GM06990 (cell line): ENCODE data around the gene SPEF2.

Experiments used
- DNase-seq: peaks from one replicate; pipeline ENCODE4 v3.0.0-alpha.2; 2011; ENCODE audit not compliant: insufficient read length; ENCODE audit errors: extremely low read depth
- H3K27me3 ChIP-seq: replicated peaks from 2 replicates; pipeline ENCODE4 v1.6.0; 2011; ENCODE audit warnings: low read length; ENCODE audit not compliant: control insufficient read depth, insufficient read depth
- H3K36me3 ChIP-seq: 2 replicates; pipeline ENCODE4 v1.5.1; 2011; ENCODE audit warnings: low read length; ENCODE audit not compliant: control insufficient read depth, insufficient read depth
- H3K4me3 ChIP-seq: replicated peaks from 2 replicates; pipeline ENCODE4 v1.5.1; 2011; ENCODE audit warnings: low read depth, mild to moderate bottlenecking, control low read depth, low read length
- CTCF ChIP-seq: IDR thresholded peaks from 2 replicates; pipeline ENCODE4 v1.5.1; 2011; ENCODE audit warnings: low read length, control low read depth, mild to moderate bottlenecking, inconsistent platforms; ENCODE audit not compliant: insufficient read depth, poor library complexity, severe bottlenecking

The SPEF2 gene

DNA sequence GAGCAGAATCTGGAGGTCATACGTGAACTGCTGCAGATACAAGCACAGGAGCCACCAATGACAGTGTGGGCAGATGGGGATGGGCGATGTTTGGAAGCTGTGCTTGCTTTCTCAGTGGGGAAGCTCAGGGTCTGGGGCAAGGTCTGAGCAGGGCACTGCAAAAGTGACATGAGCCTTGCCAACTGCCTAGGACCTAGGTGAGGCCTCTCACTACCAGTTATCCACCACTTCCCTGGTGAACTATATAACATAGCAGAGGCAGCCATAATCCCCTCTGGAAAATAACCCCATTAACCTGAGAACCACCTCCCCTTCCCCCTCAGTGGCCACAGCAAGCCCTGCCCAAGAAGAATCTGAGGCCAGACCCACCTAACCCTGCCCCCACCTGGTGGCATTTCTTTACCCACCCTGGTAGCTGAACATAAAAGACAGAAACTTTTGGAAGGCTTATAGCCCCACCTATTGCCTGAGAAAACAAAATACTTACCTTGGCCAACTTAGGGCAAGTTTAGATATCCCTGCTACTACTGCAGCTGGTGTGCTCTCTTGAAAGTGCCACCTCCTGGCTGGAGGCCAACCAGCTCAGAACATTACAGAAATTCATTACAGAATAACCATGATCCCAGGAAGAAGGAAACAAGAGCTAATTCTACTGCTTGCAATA is 18.8 kb upstream of the SPEF2 start:
- no peak for DNase-seq
- TF ChIP-seq CTCF: peak; percentile 13

DNA sequence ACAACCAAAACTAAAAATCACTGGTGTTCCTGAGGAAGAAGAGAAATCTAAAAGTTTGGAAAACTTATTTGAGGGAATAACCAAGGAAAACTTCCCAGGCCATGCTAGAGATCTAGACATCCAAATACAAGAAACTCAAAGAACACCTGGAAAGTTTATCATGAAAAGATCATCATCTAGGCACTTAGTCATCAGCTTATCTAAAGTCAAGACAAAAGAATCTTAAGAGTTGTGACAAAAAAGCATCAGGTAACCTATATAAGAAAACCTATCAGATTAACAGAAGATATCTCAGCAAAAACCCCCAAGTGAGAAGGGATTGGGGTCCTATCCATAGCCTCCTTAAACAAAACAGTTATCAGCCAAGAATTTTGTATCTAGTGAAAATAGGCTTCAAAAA is 17.1 kb upstream of the SPEF2 start:
- no peak for DNase-seq
- Histone ChIP-seq H3K36me3 (no peaks in the 10 kb centered on the region), H3K27me3 (no peaks in the 10 kb centered on the region), H3K4me3 (no peak overlapping the region)
- TF ChIP-seq CTCF: no peak

More for the DNA sequence above, 18.8 kb upstream of the SPEF2 start:
- Histone ChIP-seq H3K36me3 (no peaks in the 10 kb centered on the region), H3K4me3 (no peak overlapping the region), H3K27me3 (no peaks in the 10 kb centered on the region)

DNA sequence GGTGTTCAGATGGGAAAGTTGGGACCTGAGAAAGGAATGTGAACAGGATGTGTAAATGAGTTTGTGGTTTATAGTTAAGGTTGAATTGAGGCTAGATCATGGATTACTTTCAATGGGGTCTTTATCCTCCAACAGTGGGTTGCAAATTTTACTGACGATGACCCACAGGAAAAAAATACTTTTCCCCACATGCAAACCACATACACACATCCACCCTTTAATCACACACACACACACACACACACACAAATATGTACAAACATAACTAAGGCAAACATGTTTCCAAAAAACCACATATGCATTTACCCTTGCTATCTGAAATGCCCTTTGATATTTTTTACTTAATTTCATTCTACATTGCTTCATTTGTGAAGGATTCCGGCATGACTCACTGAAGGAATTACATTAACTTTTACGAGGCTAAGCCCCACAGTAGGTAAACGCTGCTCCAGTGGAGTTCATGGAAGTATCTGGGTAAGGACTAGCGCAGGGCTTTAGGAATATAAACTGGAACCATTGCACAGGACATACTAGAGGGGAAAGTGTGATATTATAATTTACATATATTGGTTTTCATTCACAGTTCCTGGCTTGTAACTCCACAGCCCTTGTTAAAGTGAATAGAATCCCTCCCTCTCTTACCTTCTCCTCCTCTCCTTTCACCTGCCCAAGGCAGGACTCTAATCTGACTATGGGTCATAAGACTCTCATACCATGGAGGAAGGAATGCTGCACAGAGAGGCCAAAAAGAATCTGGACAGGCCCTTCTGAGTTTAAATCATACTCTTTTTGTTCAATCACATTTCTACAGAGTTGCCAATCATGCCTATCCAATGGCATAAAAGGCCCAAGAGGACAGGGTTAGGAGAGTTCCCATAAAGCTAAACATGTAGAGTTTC is 8.5 kb upstream of the SPEF2 start:
- no peak for TF ChIP-seq CTCF
- Histone ChIP-seq H3K36me3 (no peaks in the 10 kb centered on the region), H3K27me3 (no peaks in the 10 kb centered on the region), H3K4me3 (no peak overlapping the region)
- DNase-seq: no peak

- H3K36me3 ChIP-seq: no peaks in the 10 kb centered on the region
- no peaks in the 10 kb centered on the region for H3K27me3 ChIP-seq
- H3K4me3 ChIP-seq: no peak overlapping the region
- TF ChIP-seq CTCF: no peak
- no peak for DNase-seq
Observed at GRCh38 chr5:35617060-35617434, 616 bp upstream of the SPEF2 start.

DNA sequence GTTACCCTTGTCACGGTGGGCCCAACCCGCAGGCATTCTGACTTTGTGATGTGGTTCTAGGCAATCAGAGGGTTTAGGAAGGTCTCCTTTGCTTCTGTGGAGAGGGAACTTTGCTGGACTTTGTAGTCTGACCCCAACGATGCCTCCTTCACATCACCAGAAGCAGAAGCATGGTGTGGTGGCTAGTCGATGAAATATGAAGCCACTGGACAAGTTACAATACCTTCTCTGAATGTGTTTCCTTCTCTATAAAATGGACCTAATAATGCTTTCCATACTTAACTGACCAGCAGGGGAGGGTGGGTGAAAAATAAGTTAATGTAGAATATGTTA is 607 bp downstream of the SPEF2 start:
- no peak for TF ChIP-seq CTCF
- Histone ChIP-seq H3K36me3 (no peaks in the 10 kb centered on the region), H3K4me3 (no peak overlapping the region), H3K27me3 (no peaks in the 10 kb centered on the region)
- no peak for DNase-seq
